NCI-H1417 (cell line): ENCODE measurements around the gene PTGR3.
"Not testable (repeated sequence)": the region's sequence is repeated elsewhere in the genome, so short reads cannot be mapped to it uniquely, and the experiment has no call there.

Source experiments
- DNase-seq, 3 experiments: peaks; one replicate each; lab custom pipeline; 2025; lab: John Stamatoyannopoulos, UW

PTGR3 gene

GRCh38 chr18:75203416-75204268, 5.3 kb downstream of the PTGR3 start:
- no peak for DNase-seq

- no peak for DNase-seq
Measured at GRCh38 chr18:75202696-75203365, 6.1 kb downstream of the PTGR3 start.

GRCh38 chr18:75201282-75202270, 7.4 kb downstream of the PTGR3 start:
- DNase-seq: no peak

GRCh38 chr18:75200605-75201280, 8.2 kb downstream of the PTGR3 start:
- DNase-seq: no peak

GRCh38 chr18:75200071-75200470, 8.9 kb downstream of the PTGR3 start:
- no peak for DNase-seq

GRCh38 chr18:75199327-75199726, 9.6 kb downstream of the PTGR3 start:
- DNase-seq: no peak

- no peak for DNase-seq
Measured at GRCh38 chr18:75198036-75198435, 10.9 kb downstream of the PTGR3 start.

GRCh38 chr18:75192899-75193298, 16.0 kb downstream of the PTGR3 start:
- DNase-seq: no peak

GRCh38 chr18:75189696-75190095, 19.2 kb downstream of the PTGR3 start:
- DNase-seq: no peak

GRCh38 chr18:75187702-75188101, 21.2 kb downstream of the PTGR3 start:
- DNase-seq: not testable (repeated sequence)

- no peak for DNase-seq
Measured at GRCh38 chr18:75185460-75185859, 23.5 kb downstream of the PTGR3 start.

GRCh38 chr18:75183973-75184493, 24.9 kb downstream of the PTGR3 start:
- DNase-seq: no peak

- DNase-seq: no peak
Measured at GRCh38 chr18:75183524-75183923, 25.4 kb downstream of the PTGR3 start.

- no peak for DNase-seq
Measured at GRCh38 chr18:75179819-75180600, 28.9 kb downstream of the PTGR3 start.

GRCh38 chr18:75178376-75178775, 30.6 kb downstream of the PTGR3 start:
- DNase-seq: no peak

GRCh38 chr18:75176849-75177248, 32.1 kb downstream of the PTGR3 start:
- DNase-seq: no peak

- no peak for DNase-seq
Measured at GRCh38 chr18:75173738-75174137, 35.2 kb downstream of the PTGR3 start.

GRCh38 chr18:75173125-75173432, 35.9 kb downstream of the PTGR3 start:
- DNase-seq: no peak

- DNase-seq: no peak
Measured at GRCh38 chr18:75172299-75173124, 36.4 kb downstream of the PTGR3 start.

GRCh38 chr18:75170916-75171315, 38.0 kb downstream of the PTGR3 start:
- no peak for DNase-seq
